Measurements from ENCODE around the gene BCL2L11. TPM values are rescaled to one million over a fixed set of nuclear protein-coding genes. Genes with fewer than 3 reads are reported as not detected.

BCL2L11 gene
- total and polyA plus RNA-seq, 9 donors: 11.6 to 34.7 (median 20.2) TPM

DNA sequence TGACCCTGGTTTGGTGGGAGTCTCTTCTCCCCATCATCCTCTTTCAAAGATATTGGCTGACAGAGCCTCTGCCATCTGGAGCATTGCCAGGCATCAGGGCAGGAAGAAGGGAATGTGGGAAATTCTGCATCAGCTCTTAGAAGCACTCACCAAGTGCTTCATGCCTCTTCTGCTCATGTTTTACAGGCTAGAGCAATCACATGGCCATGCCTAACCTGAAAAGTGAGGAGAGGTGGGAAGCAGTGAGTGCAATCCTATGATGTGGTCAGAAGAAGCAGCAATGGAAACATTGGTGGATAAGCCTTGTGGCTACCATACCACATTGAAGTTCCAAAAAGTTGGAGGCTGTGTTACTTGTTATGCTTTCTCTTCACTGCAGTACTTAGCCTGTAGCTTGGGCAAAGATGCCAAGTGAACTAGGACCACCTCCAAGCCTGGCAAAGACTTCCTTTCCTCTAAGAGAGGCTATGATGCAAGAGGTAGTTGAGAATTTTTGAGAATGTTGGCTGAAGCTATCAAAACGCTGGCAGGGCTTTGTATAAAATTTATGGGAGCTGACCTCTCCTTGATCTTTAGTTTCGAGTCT lies 64.1 kb downstream of the BCL2L11 start:
- no peaks in the 10 kb centered on the region for H3K9me3 ChIP-seq
- intact Hi-C loops (cut with DNase I): no loop called here
- WGBS, 3 donors: 34 to 36% (median 36%) methylated on average over 2 of the region's 2 CpGs
- H3K4me3 ChIP-seq: no peak overlapping the region
- TF ChIP-seq POLR2A (IDR thresholded peaks at IDR 0.05): no peak
- TF ChIP-seq, protein P1, sequence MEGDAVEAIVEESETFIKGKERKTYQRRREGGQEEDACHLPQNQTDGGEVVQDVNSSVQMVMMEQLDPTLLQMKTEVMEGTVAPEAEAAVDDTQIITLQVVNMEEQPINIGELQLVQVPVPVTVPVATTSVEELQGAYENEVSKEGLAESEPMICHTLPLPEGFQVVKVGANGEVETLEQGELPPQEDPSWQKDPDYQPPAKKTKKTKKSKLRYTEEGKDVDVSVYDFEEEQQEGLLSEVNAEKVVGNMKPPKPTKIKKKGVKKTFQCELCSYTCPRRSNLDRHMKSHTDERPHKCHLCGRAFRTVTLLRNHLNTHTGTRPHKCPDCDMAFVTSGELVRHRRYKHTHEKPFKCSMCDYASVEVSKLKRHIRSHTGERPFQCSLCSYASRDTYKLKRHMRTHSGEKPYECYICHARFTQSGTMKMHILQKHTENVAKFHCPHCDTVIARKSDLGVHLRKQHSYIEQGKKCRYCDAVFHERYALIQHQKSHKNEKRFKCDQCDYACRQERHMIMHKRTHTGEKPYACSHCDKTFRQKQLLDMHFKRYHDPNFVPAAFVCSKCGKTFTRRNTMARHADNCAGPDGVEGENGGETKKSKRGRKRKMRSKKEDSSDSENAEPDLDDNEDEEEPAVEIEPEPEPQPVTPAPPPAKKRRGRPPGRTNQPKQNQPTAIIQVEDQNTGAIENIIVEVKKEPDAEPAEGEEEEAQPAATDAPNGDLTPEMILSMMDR (IDR thresholded peaks at IDR 0.05): no peak
- TF ChIP-seq EP300 (IDR thresholded peaks at IDR 0.05): no peak
- no peak for DNase-seq
- no peak overlapping the region for H3K27ac ChIP-seq
- no peaks in the 10 kb centered on the region for H3K27me3 ChIP-seq
- no peaks in the 10 kb centered on the region for H3K36me3 ChIP-seq
- no peaks in the 10 kb centered on the region for H3K4me1 ChIP-seq (ENCODE audit: insufficient read depth)

- H3K27me3 ChIP-seq: no peaks in the 10 kb centered on the region
- WGBS, 3 donors: 32 to 42% (median 32%) methylated on average over 12 of the region's 12 CpGs
- H3K36me3 ChIP-seq: no peaks in the 10 kb centered on the region
- intact Hi-C loops (cut with DNase I): no loop called here
- H3K4me1 ChIP-seq (ENCODE audit: insufficient read depth): no peaks in the 10 kb centered on the region
- H3K27ac ChIP-seq: no peak overlapping the region
- H3K4me3 ChIP-seq: no peak overlapping the region
- TF ChIP-seq POLR2A (IDR thresholded peaks at IDR 0.05): no peak
- TF ChIP-seq EP300 (IDR thresholded peaks at IDR 0.05): no peak
- TF ChIP-seq, protein P1 (IDR thresholded peaks at IDR 0.05): no peak
- no peaks in the 10 kb centered on the region for H3K9me3 ChIP-seq
- DNase-seq: no peak
Measured at GRCh38 chr2:111185361-111186022, 64.8 kb downstream of the BCL2L11 start.

DNA sequence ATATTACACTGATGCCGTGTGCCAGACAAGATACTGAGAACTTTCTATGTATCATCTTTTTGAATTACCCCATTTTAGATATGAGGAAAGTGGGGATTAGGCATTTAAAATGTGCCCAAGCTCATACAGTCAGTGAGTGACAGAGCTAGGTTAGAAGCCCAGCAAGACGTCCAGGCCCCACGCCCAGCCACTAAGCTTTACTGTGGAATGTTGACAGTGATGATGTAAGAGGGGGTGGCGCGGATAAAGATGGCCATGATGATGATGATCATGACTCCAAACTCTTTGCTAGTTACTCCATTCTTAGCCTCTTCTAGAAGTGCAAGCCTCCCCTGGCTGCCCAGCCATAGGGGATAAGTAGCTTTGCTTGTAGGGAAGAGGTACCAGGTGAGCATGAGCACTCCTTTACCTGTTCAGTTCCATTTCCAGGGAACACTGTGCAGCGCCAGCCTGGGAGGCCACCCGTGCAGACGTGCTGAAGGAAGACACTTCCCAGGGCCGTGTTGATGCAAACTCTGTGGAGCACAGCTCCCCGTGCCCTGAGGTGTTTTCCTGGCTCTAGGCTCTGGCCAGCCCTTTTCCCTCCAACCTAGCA lies 65.5 kb downstream of the BCL2L11 start:
- Histone ChIP-seq H3K4me1 (ENCODE audit: insufficient read depth) (no peaks in the 10 kb centered on the region), H3K27me3 (no peaks in the 10 kb centered on the region), H3K4me3 (no peak overlapping the region), H3K27ac (no peak overlapping the region), H3K36me3 (no peaks in the 10 kb centered on the region), H3K9me3 (no peaks in the 10 kb centered on the region)
- no peak for DNase-seq
- TF ChIP-seq EP300 (IDR thresholded peaks at IDR 0.05): no peak
- TF ChIP-seq, protein P1 (IDR thresholded peaks at IDR 0.05): no peak
- no peak for TF ChIP-seq POLR2A (IDR thresholded peaks at IDR 0.05)
- intact Hi-C loops (cut with DNase I): no loop called here
- 91 to 96% (median 94%) methylated on average over 10 of the region's 10 CpGs for WGBS, 3 donors

- Histone ChIP-seq H3K27ac (no peak overlapping the region), H3K9me3 (no peaks in the 10 kb centered on the region), H3K27me3 (no peaks in the 10 kb centered on the region), H3K4me1 (ENCODE audit: insufficient read depth) (no peaks in the 10 kb centered on the region), H3K36me3 (no peaks in the 10 kb centered on the region), H3K4me3 (no peak overlapping the region)
- 96 to 98% (median 97%) methylated on average over 6 of the region's 6 CpGs for WGBS, 3 donors
- no peak for DNase-seq
- TF ChIP-seq, protein P1 (IDR thresholded peaks at IDR 0.05): no peak
- TF ChIP-seq POLR2A (IDR thresholded peaks at IDR 0.05) (no peak), EP300 (IDR thresholded peaks at IDR 0.05) (no peak)
- intact Hi-C loops (cut with DNase I): no loop called here
Measured at GRCh38 chr2:111186933-111187332, 66.2 kb downstream of the BCL2L11 start.

Measured in ovary (tissue), 9 donors.